Type B pancreatic cell (in vitro differentiated cells): ENCODE results near the gene GRB10. TPM values are rescaled to one million over a fixed set of nuclear protein-coding genes. Genes with fewer than 3 reads are reported as not detected.
"Not testable (repeated sequence)": the region's sequence is repeated elsewhere in the genome, so short reads cannot be mapped to it uniquely, and the experiment has no call there.

Source experiments
- DNase-seq: peaks from one replicate; pipeline ENCODE4 v3.0.0; 2021; ENCODE audit warnings: mixed read lengths; ENCODE audit not compliant: unreplicated experiment; ENCODE audit errors: extremely low spot score
- H3K27ac Mint-ChIP-seq: 2 replicates; pipeline ENCODE4 v1.8.0; 2021; ENCODE audit warnings: mild to moderate bottlenecking, mixed read lengths
- H3K27me3 Mint-ChIP-seq: 2 replicates; pipeline ENCODE4 v1.8.0; 2021; ENCODE audit warnings: mixed read lengths
- H3K36me3 Mint-ChIP-seq: 2 replicates; pipeline ENCODE4 v1.8.0; 2021; ENCODE audit warnings: mixed read lengths
- H3K4me1 Mint-ChIP-seq: one replicate; pipeline ENCODE4 v1.8.0; 2021; ENCODE audit warnings: mixed read lengths; ENCODE audit not compliant: unreplicated experiment
- H3K4me3 Mint-ChIP-seq: 2 replicates; pipeline ENCODE4 v1.8.0; 2021; ENCODE audit warnings: mild to moderate bottlenecking, mixed read lengths
- H3K9me3 Mint-ChIP-seq: 2 replicates; pipeline ENCODE4 v1.8.0; 2021; ENCODE audit warnings: mixed read lengths
- total RNA-seq: library from RNA; stranded (reverse); gene quantifications from 2 replicates; pipeline ENCODE4 v1.2.1, GENCODE V29; 2021; ENCODE audit warnings: low replicate concordance
- TF ChIP-seq, protein P1 (sequence below): fragments of 200-600 bp; sonication (generic); conservative IDR thresholded peaks from 2 replicates; pipeline ENCODE4 v1.5.0; 2021; ENCODE audit warnings: antibody characterized with exemption, mild to moderate bottlenecking

The GRB10 gene
- total RNA-seq, 1 donor from 2014 or later = 42.3 TPM

DNA sequence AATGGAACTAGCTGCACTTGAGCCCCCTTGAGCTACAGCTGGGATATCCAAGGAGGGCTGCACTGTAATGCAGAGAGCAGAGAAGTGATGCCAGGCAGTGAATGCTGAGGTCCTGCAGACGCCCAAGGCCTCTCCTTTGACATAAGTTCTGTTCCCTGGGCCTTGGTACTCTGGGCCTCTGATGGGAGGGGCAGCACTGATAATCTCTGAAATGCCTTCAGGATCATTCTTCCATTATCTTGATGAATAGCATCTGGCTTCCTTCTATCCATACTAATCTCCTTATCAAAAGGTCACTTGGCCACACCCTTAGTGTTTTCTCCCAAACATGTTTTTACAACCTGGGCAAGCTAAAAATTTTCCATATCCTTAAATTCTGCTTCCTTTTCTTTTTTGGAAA is 6.9 kb downstream of the GRB10 start:
- peaks cover 14% of the 10 kb centered on the region for H3K4me1 Mint-ChIP-seq

DNA sequence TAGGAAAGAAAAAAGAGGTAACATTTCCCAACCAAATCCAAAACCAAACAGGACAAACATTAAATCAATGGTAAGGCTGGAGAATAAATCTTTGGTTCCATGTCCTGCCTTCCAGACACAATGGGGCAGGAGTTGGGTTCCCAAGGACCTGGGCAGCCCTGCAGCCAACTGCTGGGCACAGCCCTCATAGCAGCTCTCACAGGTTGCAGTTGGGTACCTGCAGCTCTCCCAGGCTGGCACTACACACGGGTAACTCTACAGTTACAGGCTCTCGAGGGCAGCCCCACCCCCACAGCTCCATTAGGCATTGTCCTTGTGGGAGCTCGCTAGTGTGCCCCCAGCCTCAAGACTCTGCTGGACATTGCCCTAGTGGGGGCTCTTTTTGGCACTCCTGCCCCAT is 7.5 kb downstream of the GRB10 start:
- H3K4me1 Mint-ChIP-seq = peaks cover 13% of the 10 kb centered on the region

More for the DNA sequence above, 6.9 kb downstream of the GRB10 start:
- no peak for DNase-seq
- peaks cover 8% of the 10 kb centered on the region for H3K9me3 Mint-ChIP-seq
- H3K27ac Mint-ChIP-seq = no peak overlapping the region
- no peak overlapping the region for H3K4me3 Mint-ChIP-seq
- TF ChIP-seq, protein P1, sequence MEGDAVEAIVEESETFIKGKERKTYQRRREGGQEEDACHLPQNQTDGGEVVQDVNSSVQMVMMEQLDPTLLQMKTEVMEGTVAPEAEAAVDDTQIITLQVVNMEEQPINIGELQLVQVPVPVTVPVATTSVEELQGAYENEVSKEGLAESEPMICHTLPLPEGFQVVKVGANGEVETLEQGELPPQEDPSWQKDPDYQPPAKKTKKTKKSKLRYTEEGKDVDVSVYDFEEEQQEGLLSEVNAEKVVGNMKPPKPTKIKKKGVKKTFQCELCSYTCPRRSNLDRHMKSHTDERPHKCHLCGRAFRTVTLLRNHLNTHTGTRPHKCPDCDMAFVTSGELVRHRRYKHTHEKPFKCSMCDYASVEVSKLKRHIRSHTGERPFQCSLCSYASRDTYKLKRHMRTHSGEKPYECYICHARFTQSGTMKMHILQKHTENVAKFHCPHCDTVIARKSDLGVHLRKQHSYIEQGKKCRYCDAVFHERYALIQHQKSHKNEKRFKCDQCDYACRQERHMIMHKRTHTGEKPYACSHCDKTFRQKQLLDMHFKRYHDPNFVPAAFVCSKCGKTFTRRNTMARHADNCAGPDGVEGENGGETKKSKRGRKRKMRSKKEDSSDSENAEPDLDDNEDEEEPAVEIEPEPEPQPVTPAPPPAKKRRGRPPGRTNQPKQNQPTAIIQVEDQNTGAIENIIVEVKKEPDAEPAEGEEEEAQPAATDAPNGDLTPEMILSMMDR = no peak
- H3K36me3 Mint-ChIP-seq = peaks cover 10% of the 10 kb centered on the region
- peaks cover 8% of the 10 kb centered on the region for H3K27me3 Mint-ChIP-seq

DNA sequence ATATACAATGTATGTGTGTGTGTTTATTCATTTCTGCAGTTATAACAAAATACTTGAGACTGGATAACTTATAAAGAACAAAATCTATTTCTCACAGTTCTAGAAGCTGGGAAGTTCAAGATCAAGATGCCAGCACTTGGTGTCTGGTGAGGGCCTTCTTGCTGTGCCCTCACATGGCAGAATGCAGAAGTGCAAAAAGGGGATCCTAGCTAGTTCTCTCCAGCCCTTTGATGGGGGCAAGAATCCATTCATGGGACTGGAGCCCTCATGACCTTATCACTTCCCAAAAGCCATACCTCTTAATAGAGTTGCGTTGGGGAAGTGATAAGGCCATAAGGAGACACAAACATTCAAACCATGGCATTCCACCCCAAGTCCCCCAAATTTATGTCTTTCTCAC is 8.4 kb downstream of the GRB10 start:
- Mint-ChIP-seq H3K27me3 (no peaks in the 10 kb centered on the region), H3K4me1 (peaks cover 4% of the 10 kb centered on the region), H3K27ac (no peak overlapping the region), H3K36me3 (peaks cover 10% of the 10 kb centered on the region), H3K4me3 (no peak overlapping the region), H3K9me3 (peaks cover 8% of the 10 kb centered on the region)
- no peak for DNase-seq
- TF ChIP-seq, protein P1 = no peak

More for the DNA sequence above, 7.5 kb downstream of the GRB10 start:
- no peak for DNase-seq
- H3K4me3 Mint-ChIP-seq = no peak overlapping the region
- H3K27me3 Mint-ChIP-seq = peaks cover 2% of the 10 kb centered on the region
- no peak overlapping the region for H3K27ac Mint-ChIP-seq
- H3K36me3 Mint-ChIP-seq = peaks cover 10% of the 10 kb centered on the region
- peaks cover 8% of the 10 kb centered on the region for H3K9me3 Mint-ChIP-seq
- TF ChIP-seq, protein P1 = no peak

DNA sequence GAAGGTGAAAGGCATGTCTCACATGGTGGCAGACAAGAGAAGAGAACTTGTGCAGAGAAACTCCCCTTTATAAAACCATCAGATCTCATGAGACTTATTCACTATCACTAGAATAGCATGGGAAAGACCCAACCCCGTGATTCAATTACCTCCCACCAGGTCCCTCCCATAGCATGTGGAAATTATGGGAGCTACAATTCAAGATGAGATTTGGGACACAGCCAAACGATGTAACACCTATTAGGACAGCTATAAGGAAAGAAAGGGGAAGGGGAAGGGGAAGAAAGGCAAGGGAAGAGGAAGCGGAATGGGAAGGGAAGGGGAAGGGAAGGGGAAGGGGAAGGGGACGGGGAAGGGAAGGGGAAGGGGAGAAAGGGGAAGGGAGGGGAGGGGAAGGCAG is 9.6 kb downstream of the GRB10 start:
- not testable (repeated sequence) for H3K27ac Mint-ChIP-seq, H3K36me3 Mint-ChIP-seq

DNA sequence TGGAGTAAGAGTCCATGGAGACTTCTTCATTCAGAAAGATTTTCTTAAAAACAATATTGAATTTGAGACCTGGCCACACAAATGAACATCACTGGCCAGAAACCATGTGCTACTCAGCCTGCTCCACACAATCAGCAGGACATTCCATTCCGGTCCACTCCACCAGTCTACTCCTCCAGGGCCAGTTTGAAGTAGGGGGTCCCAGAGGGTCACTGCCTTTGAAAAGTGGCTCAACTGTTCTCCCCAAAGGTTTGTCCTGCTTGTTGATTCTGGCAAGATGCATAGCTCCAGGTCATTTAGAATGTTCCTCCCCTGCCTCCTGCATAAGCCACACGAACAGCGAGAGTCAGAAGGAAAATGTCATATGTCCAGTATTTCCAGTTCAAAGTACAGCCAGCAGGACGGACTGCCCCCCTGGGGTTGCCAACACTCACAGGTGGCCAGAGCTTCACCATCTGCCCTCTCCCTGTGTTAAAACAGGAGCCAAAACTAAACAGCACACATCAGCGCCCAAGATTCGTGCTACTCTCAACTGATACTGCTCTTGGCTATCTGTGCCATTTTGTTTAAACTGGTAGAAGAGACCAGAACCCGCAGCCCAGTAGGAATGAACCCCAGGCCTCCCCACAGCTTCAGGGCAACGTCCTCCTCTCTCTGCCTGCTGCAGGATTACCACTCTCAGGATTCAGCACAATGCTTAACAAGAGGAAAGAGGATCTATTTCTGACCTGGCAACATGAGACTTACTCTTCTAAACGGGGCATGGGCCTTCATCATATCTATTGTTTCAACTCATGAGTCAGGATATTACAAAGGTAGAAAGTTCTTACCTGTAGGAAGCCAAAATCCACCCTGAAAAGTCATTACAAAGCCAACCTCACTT is 11.3 kb downstream of the GRB10 start:
- H3K9me3 Mint-ChIP-seq = peaks cover 8% of the 10 kb centered on the region
- H3K36me3 Mint-ChIP-seq = peaks cover 3% of the 10 kb centered on the region
- H3K27ac Mint-ChIP-seq = no peak overlapping the region

More for the DNA sequence above, 9.6 kb downstream of the GRB10 start:
- not testable (repeated sequence) for H3K4me3 Mint-ChIP-seq, H3K4me1 Mint-ChIP-seq, DNase-seq, H3K27me3 Mint-ChIP-seq, H3K9me3 Mint-ChIP-seq

More for the DNA sequence above, 11.3 kb downstream of the GRB10 start:
- TF ChIP-seq, protein P1 = no peak
- Mint-ChIP-seq H3K4me1 (no peaks in the 10 kb centered on the region), H3K27me3 (no peaks in the 10 kb centered on the region), H3K4me3 (no peak overlapping the region)
- no peak for DNase-seq
